Heart left ventricle (tissue), 16 donors: Measurements from ENCODE around the gene LCN1. TPM values are rescaled to one million over a fixed set of nuclear protein-coding genes. Genes with fewer than 3 reads are reported as not detected.

Experiments used
- ATAC-seq, 4 donors: fragments of 200-7000 bp; cut with Tn5 transposase; one replicate each; pipeline ENCODE4 v1.9.1; 2020 to 2022; ENCODE audit warnings: moderate library complexity in 4 of 4, mild to moderate bottlenecking in 3 of 4, moderate number of reproducible peaks in 1 of 4
- DNase-seq, 5 donors: peaks; one replicate each; pipeline ENCODE4 v3.0.0-alpha.2; 2020
- H3K27ac ChIP-seq, 12 donors: fragments of 200-600 bp; sonication (generic) in 4 of 12; one replicate each; pipeline versions ENCODE4 v1.5.0 to v1.8.0; 2016 to 2022; ENCODE audit warnings: mild to moderate bottlenecking in 2 of 12
- H3K27me3 ChIP-seq, 9 donors: fragments of 200-600 bp; sonication (generic) in 2 of 9; one replicate each; pipeline versions ENCODE4 v1.5.1 to v1.8.0; 2016 to 2022; ENCODE audit warnings: mild to moderate bottlenecking in 3 of 9
- H3K36me3 ChIP-seq, 9 donors: fragments of 200-600 bp; sonication (generic) in 2 of 9; one replicate each; pipeline versions ENCODE4 v1.5.0 to v1.8.0; 2018 to 2022; ENCODE audit warnings: mild to moderate bottlenecking in 2 of 9
- H3K4me1 ChIP-seq, 12 donors: fragments of 200-600 bp; sonication (generic) in 4 of 12; one replicate each; pipeline versions ENCODE4 v1.5.0 to v1.8.0; 2016 to 2022; ENCODE audit warnings: mild to moderate bottlenecking in 3 of 12
- H3K4me3 ChIP-seq, 12 donors: fragments of 200-600 bp; sonication (generic) in 4 of 12; one replicate each; pipeline versions ENCODE4 v1.5.0 to v1.8.0; 2017 to 2022; ENCODE audit warnings: mild to moderate bottlenecking in 9 of 12, moderate library complexity in 4 of 12
- H3K9me3 ChIP-seq, 12 donors: fragments of 200-600 bp; sonication (generic) in 4 of 12; one replicate each; pipeline versions ENCODE4 v1.5.0 to v1.8.0; 2016 to 2022; ENCODE audit warnings: mild to moderate bottlenecking in 1 of 12
- POLR2A ChIP-seq, 2 donors: fragments of 450-650 bp; IDR thresholded peaks; one replicate each; pipeline ENCODE4 v1.6.1; 2017; ENCODE audit warnings: antibody characterized with exemption in 2 of 2, mild to moderate bottlenecking in 2 of 2, moderate library complexity in 2 of 2
- WGBS, 4 donors: extraction: QIAGEN DNeasy Blood & Tissue Kit in 2 of 4; methylation state at CpG; one replicate each; pipeline versions ENCODE4 v1.1.5 to v1.1.7; 2013 to 2018; 5-methylcytosine and 5-hydroxymethylcytosine counted together
- intact Hi-C, 10 donors: fragments of 100-400 bp; cut with DNase I; formaldehyde crosslinking; loops; one replicate each; pipeline versions ENCODE4 v1.11.1 to v1.14.2; 2022
- polyA plus RNA-seq, 2 donors: library from polyadenylated mRNA; stranded (reverse); fragments of 200-250 nt; gene quantifications; one replicate each; pipeline ENCODE4 v1.2.3, GENCODE V29; 2013
- total RNA-seq, 9 donors: library from RNA; depleted of rRNA in 2 of 9; stranded (reverse); fragments of >200 nt in 2 of 9; fragmentation: NEBNext Ultra II Directional in 3 of 9; extraction: Animal tissue kit (Norgen Biotek cat#: 25700) in 3 of 9; gene quantifications; one replicate each; pipeline versions ENCODE4 v1.1.0 to v1.2.4, GENCODE V29; 2016 to 2023
- TF ChIP-seq, protein P1 (sequence below), 12 donors: fragments of 200-600 bp; sonication (generic) in 4 of 12; IDR thresholded peaks; one replicate each; pipeline versions ENCODE4 v1.5.0 to v1.8.0; 2018 to 2022; ENCODE audit warnings: antibody characterized with exemption in 12 of 12, mild to moderate bottlenecking in 5 of 12
- donor health status: ischemic (EF 13 %, LVEDD 7.1; RV severe dilation, severe dysfunction).
- donor health status: healthy with polysubstance abuse.
- donor health status: DM: no; HTN: yes; CAD: no.
- donor health status: DM: no; HTN: no; CAD: no.
- donor health status: ischemic (EF 25% LVEDD 6.9; RV normal size, moderate dysfunction).
- donor health status: ischemic (EF 25% LVEDD 5.7; RV mildly dilated, moderate dysfunction).
- donor health status: healthy.
- donor health status: DM: yes; HTN: yes; CAD: no.
- donor health status: ischemic (EF 35%, LVEDD 5.7; RV mildly dilated, moderate dysfunction).
- donor health status: nonischemic (EF 11% LVEDD 7.7; RV severe dilation, severe dysfunction).
- donor health status: DM: yes; HTN: yes; CAD: no.
- donor health status: PGD.
- donor health status: ischemic (EF 29% LVEDD 5.4; RV normal size, mild dysfunction).
- donor health status: nonischemic (EF 23%, LVEDD 6.1; RV moderate dilation, normal function).

LCN1 gene
- total and polyA plus RNA-seq, 11 donors = 0.33 to 0.50 (median 0.37) TPM; not detected in 8

GRCh38 chr9:135516132-135516860 lies 4.9 kb upstream of the LCN1 start:
- no peak overlapping the region for H3K27ac ChIP-seq
- no peaks in the 10 kb centered on the region for H3K9me3 ChIP-seq
- no peak overlapping the region for H3K4me3 ChIP-seq
- H3K27me3 ChIP-seq = peaks cover 0 to 4% (median 0%) of the 10 kb centered on the region in 9 donors
- DNase-seq (peak in 2 of 5 donors; percentile 17 to 45), ATAC-seq (peak in 1 of 4 donors; percentile 79)
- H3K36me3 ChIP-seq = no peaks in the 10 kb centered on the region
- no peaks in the 10 kb centered on the region for H3K4me1 ChIP-seq
- intact Hi-C loops = no loop called here
- TF ChIP-seq, protein P1, sequence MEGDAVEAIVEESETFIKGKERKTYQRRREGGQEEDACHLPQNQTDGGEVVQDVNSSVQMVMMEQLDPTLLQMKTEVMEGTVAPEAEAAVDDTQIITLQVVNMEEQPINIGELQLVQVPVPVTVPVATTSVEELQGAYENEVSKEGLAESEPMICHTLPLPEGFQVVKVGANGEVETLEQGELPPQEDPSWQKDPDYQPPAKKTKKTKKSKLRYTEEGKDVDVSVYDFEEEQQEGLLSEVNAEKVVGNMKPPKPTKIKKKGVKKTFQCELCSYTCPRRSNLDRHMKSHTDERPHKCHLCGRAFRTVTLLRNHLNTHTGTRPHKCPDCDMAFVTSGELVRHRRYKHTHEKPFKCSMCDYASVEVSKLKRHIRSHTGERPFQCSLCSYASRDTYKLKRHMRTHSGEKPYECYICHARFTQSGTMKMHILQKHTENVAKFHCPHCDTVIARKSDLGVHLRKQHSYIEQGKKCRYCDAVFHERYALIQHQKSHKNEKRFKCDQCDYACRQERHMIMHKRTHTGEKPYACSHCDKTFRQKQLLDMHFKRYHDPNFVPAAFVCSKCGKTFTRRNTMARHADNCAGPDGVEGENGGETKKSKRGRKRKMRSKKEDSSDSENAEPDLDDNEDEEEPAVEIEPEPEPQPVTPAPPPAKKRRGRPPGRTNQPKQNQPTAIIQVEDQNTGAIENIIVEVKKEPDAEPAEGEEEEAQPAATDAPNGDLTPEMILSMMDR (IDR thresholded peaks at IDR 0.05) = no peak
- no peak for TF ChIP-seq POLR2A (IDR thresholded peaks at IDR 0.05)
- WGBS, 4 donors = 63 to 68% (median 65%) methylated on average over 19 to 25 of the region's 25 CpGs

GRCh38 chr9:135517407-135517822 lies 3.8 kb upstream of the LCN1 start:
- Histone ChIP-seq H3K4me3 (no peak overlapping the region), H3K27me3 (peaks cover 0 to 8% (median 0%) of the 10 kb centered on the region in 9 donors), H3K4me1 (no peaks in the 10 kb centered on the region), H3K9me3 (no peaks in the 10 kb centered on the region), H3K36me3 (no peaks in the 10 kb centered on the region), H3K27ac (no peak overlapping the region)
- peak in 1 of 5 donors; percentile 43 for DNase-seq
- intact Hi-C loops = no loop called here
- no peak for ATAC-seq
- 89 to 94% (median 93%) methylated on average over 24 of the region's 24 CpGs for WGBS, 4 donors
- TF ChIP-seq, protein P1 (IDR thresholded peaks at IDR 0.05) = no peak
- TF ChIP-seq POLR2A (IDR thresholded peaks at IDR 0.05) = no peak

DNA sequence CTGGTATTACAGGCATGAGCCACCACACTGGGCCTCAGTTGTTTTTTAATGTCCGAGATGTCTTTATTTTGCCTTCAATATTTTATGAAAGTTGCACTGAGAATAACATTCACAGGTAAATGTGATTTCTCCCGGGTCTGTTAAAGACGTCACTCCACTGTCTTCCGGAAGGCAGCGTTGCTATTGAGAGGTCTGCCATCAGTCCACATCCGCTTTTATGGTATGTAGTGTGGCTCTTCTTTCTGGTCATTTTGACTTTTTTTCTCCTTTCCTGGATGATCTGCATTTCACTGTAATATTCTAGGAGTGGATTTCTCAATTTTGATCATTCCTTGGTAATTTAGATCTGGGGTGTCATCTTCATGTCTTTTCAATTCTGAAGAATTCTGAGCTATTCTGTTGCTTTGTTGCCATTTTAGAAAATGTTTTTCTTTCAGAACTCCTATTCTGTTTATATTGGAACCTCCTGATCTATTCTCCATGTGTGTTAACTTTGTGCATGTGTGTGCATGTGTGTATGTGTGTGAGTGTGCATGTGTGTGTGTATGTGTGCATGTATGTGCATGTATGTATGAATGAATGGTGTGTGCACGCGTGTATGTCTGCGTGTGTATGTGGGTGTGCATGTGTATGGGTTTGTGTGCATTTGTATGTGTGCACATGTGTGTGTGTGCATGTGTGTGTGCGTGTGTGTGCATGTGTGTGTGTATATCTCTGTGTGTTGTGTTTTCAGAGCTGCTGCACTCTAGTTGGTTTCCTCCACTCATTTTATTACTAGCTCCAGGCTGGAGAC lies 1.9 kb upstream of the LCN1 start:
- Histone ChIP-seq H3K27me3 (peaks cover 0 to 18% (median 0%) of the 10 kb centered on the region in 9 donors), H3K27ac (no peak overlapping the region)

More for the DNA sequence above, 1.9 kb upstream of the LCN1 start:
- DNase-seq = no peak
- Histone ChIP-seq H3K4me3 (no peak overlapping the region), H3K4me1 (no peaks in the 10 kb centered on the region), H3K9me3 (no peaks in the 10 kb centered on the region), H3K36me3 (no peaks in the 10 kb centered on the region)
- 91 to 95% (median 92%) methylated on average over 10 of the region's 10 CpGs for WGBS, 4 donors
- intact Hi-C loops = no loop called here
- no peak for TF ChIP-seq POLR2A (IDR thresholded peaks at IDR 0.05)
- TF ChIP-seq, protein P1 (IDR thresholded peaks at IDR 0.05) = no peak
- no peak for ATAC-seq
